Fibroblast of pulmonary artery (primary cell): ENCODE measurements around the gene RTF1.
"Not testable (repeated sequence)": the region's sequence is repeated elsewhere in the genome, so short reads cannot be mapped to it uniquely, and the experiment has no call there.

Experiments used
- DNase-seq: peaks from one replicate; pipeline ENCODE4 v3.0.0-alpha.2; 2010; ENCODE audit warnings: low read depth
- H3K4me3 ChIP-seq: replicated peaks from 2 replicates; pipeline ENCODE4 v1.5.1; 2011; ENCODE audit warnings: low read depth, mild to moderate bottlenecking, control low read depth, low read length, moderate library complexity
- CTCF ChIP-seq: IDR thresholded peaks from 2 replicates; pipeline ENCODE4 v1.5.1; 2011; ENCODE audit warnings: mild to moderate bottlenecking, control low read depth, low read length, inconsistent platforms; ENCODE audit errors: missing control alignments

Gene RTF1

GRCh38 chr15:41416742-41417417, at the start of gene RTF1:
Gene RTF1 (plus strand): TSS chr15:41417095. CDS start chr15:41417116, 21 bp downstream.
- peak; percentile 89 for DNase-seq
- peak within 1 kb of the TSS; percentile 87 for H3K4me3 ChIP-seq
- TF ChIP-seq CTCF, result no peak

DNA sequence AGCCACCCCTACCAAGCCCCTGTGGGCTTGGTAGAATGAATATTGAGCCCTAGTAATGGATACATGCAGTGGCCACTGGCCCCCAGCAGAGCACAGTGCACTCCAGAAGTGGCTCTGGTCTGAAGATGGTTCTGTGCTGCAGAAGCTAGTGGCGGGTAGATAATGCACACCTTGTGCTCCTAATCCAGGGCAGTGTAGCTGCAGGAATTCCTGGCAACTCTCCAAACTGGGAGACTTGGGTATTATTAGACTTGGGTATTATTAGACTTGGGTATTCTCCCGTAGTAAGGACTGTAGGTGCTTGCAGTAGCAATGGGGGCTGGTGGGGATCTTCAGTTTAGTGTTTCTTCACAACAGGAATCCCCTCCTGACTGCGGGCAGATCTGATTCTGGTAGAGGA, 49.5 kb upstream of the RTF1 start:
- no peak for TF ChIP-seq CTCF
- no peak for DNase-seq
- H3K4me3 ChIP-seq, result no peak overlapping the region

DNA sequence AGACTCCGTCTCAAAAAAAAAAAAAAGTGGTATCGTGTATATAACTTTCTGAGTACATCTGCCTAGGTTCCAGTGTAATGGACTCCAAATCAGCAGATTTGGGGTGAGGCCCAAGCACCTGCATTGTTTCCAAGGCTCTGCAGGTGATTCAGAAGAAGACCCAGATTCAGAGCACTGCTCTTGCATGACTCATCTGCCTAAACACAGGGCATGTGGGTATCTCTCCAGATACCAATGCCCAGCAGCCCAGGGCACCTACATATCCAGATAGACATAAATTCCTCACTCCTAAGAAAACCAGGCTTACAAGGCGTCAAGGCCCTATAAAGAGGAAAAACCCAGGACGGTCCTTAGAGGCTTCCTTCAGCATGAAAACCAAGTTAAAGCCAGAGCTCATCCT, 38.9 kb upstream of the RTF1 start:
- H3K4me3 ChIP-seq, result no peak overlapping the region
- TF ChIP-seq CTCF, result no peak

DNA sequence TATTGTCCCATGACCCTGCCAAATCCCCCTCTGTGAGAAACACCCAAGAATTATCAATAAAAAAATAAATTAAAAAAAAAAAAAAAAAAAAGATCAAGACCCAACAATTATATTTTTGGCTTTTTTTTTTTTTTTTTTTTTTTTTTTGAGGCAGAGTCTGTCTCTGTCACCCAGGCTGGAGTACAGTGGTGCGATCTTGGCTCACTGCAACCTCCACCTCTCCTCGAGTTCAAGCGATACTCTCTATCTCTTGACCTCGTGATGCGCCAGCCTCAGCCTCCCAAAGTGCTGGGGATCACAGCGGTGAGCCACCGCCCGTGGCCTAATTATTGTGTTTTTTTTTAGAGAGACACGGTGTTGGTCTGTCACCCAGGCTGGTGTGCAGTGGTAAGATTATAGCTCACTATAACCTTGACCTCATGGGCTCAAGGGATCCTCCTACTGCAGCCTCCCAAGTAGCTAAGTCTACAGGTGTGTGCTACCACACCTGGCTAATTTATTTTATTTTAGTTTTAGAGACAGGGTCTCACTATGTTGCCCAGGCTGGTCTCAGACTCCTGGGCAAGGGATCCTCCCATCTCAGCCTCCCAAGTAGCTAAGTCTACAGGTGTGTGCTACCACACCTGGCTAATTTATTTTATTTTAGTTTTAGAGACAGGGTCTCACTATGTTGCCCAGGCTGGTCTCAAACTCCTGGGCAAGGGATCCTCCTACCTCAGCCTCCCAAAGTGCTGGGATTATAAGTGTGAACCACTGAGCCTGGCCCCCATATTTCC, 32.7 kb upstream of the RTF1 start:
- not testable (repeated sequence) for DNase-seq, H3K4me3 ChIP-seq

More for the DNA sequence above, 38.9 kb upstream of the RTF1 start:
- no peak for DNase-seq

DNA sequence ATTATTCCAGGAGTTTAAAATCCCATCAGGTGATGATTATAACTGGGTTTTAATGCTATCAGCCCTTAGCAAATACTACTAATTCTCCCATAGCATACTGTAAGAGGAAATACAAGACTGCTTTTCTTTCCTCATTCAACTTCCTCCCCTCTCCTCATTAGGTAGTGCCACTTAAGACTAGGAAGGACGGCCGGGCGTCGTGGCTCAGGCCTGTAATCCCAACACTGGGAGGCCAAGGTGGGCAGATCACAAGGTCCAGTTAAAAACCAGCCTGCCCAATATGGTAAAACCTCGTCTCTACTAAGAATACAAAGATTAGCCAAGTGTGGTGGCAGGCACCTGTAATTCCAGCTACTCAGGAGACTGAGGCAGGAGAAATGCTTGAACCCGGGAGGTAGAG, 29.2 kb upstream of the RTF1 start:
- no peak for TF ChIP-seq CTCF
- DNase-seq, result no peak
- no peak overlapping the region for H3K4me3 ChIP-seq

DNA sequence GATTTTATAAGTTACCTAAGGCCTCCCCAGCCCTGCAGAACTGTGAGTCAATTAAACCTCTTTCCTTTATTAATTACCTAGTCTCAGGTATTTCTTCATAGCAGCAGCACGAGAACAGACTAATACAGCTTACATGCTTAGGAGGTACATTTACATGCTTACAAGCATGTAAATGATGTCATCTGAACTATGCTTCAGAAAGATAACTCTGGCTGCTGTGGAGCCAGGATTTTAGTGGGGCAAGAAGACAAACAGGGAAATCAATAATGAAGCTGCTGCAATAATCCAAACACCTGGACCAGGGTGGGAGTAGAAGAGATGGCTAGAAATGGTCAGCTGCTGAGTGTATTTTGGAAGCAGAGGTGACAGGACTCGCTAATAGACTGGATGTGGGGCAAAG, 24.2 kb upstream of the RTF1 start:
- TF ChIP-seq CTCF, result no peak
- DNase-seq, result no peak
- H3K4me3 ChIP-seq, result no peak overlapping the region

- TF ChIP-seq CTCF, result no peak
- H3K4me3 ChIP-seq, result no peak overlapping the region
- DNase-seq, result no peak
Observed at GRCh38 chr15:41394924-41395323, 22.0 kb upstream of the RTF1 start.
